Epithelial cell of esophagus (primary cell): ENCODE results near the gene AGTRAP.
A peak's percentile ranks its signal among the peaks of the same experiment; 100 is the strongest.

Source experiments
- DNase-seq: peaks from one replicate; pipeline ENCODE4 v3.0.0; 2010; ENCODE audit warnings: low read depth
- H3K4me3 ChIP-seq: 2 replicates; pipeline ENCODE4 v1.5.1; 2011; ENCODE audit warnings: mild to moderate bottlenecking, low read length, control low read depth
- CTCF ChIP-seq: IDR thresholded peaks from 2 replicates; pipeline ENCODE4 v1.5.1; 2011; ENCODE audit warnings: low read depth, mild to moderate bottlenecking, low read length, control low read depth, inconsistent platforms; ENCODE audit not compliant: insufficient read depth; ENCODE audit errors: missing control alignments

Gene AGTRAP

GRCh38 chr1:11781297-11781696, 45.4 kb downstream of the AGTRAP start:
- no peak for DNase-seq
- no peak for TF ChIP-seq CTCF

GRCh38 chr1:11782127-11782708, 46.3 kb downstream of the AGTRAP start:
- no peak overlapping the region for H3K4me3 ChIP-seq
- DNase-seq = no peak
- TF ChIP-seq CTCF = no peak

More at GRCh38 chr1:11781297-11781696, 45.4 kb downstream of the AGTRAP start:
- no peak overlapping the region for H3K4me3 ChIP-seq

GRCh38 chr1:11783556-11783955, 47.6 kb downstream of the AGTRAP start:
- no peak for DNase-seq
- no peak overlapping the region for H3K4me3 ChIP-seq
- TF ChIP-seq CTCF = no peak

- H3K4me3 ChIP-seq = no peak overlapping the region
- no peak for DNase-seq
- no peak for TF ChIP-seq CTCF
Measured at GRCh38 chr1:11784256-11784992, 48.5 kb downstream of the AGTRAP start.

GRCh38 chr1:11784993-11785769, 49.2 kb downstream of the AGTRAP start:
- peak; percentile 66 for TF ChIP-seq CTCF
- peak; percentile 49 for DNase-seq
- no peak overlapping the region for H3K4me3 ChIP-seq

- no peak for TF ChIP-seq CTCF
- no peak overlapping the region for H3K4me3 ChIP-seq
- DNase-seq = no peak
Measured at GRCh38 chr1:11786168-11786567, 50.2 kb downstream of the AGTRAP start.
